Measurements from ENCODE around the gene MAPK4. TPM values are rescaled to one million over a fixed set of nuclear protein-coding genes. Genes with fewer than 3 reads are reported as not detected.

MAPK4 gene
- total RNA-seq, 1 donor from 2014 or later: 0.21 TPM

GRCh38 chr18:50630895-50631294, 71.0 kb downstream of the MAPK4 start:
- Mint-ChIP-seq H3K27ac (ENCODE audit: unreplicated experiment) (no peak overlapping the region), H3K9me3 (ENCODE audit: unreplicated experiment) (no peaks in the 10 kb centered on the region), H3K4me1 (ENCODE audit: unreplicated experiment) (peaks cover 10% of the 10 kb centered on the region), H3K36me3 (ENCODE audit: low read depth, unreplicated experiment) (no peaks in the 10 kb centered on the region), H3K4me3 (ENCODE audit: unreplicated experiment) (no peak overlapping the region), H3K27me3 (ENCODE audit: unreplicated experiment) (peaks cover 2% of the 10 kb centered on the region)
- no peak for DNase-seq (ENCODE audit: low spot score)
- TF ChIP-seq, protein P1, sequence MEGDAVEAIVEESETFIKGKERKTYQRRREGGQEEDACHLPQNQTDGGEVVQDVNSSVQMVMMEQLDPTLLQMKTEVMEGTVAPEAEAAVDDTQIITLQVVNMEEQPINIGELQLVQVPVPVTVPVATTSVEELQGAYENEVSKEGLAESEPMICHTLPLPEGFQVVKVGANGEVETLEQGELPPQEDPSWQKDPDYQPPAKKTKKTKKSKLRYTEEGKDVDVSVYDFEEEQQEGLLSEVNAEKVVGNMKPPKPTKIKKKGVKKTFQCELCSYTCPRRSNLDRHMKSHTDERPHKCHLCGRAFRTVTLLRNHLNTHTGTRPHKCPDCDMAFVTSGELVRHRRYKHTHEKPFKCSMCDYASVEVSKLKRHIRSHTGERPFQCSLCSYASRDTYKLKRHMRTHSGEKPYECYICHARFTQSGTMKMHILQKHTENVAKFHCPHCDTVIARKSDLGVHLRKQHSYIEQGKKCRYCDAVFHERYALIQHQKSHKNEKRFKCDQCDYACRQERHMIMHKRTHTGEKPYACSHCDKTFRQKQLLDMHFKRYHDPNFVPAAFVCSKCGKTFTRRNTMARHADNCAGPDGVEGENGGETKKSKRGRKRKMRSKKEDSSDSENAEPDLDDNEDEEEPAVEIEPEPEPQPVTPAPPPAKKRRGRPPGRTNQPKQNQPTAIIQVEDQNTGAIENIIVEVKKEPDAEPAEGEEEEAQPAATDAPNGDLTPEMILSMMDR (IDR thresholded peaks at IDR 0.05; ENCODE audit: unreplicated experiment): no peak

GRCh38 chr18:50632895-50633515, 73.1 kb downstream of the MAPK4 start:
- no peak overlapping the region for H3K27ac Mint-ChIP-seq (ENCODE audit: unreplicated experiment)
- no peaks in the 10 kb centered on the region for H3K9me3 Mint-ChIP-seq (ENCODE audit: unreplicated experiment)
- DNase-seq (ENCODE audit: low spot score): no peak
- no peak overlapping the region for H3K4me3 Mint-ChIP-seq (ENCODE audit: unreplicated experiment)
- peaks cover 10% of the 10 kb centered on the region for H3K4me1 Mint-ChIP-seq (ENCODE audit: unreplicated experiment)
- no peaks in the 10 kb centered on the region for H3K27me3 Mint-ChIP-seq (ENCODE audit: unreplicated experiment)
- TF ChIP-seq, protein P1 (IDR thresholded peaks at IDR 0.05; ENCODE audit: unreplicated experiment): no peak
- no peaks in the 10 kb centered on the region for H3K36me3 Mint-ChIP-seq (ENCODE audit: low read depth, unreplicated experiment)

DNA sequence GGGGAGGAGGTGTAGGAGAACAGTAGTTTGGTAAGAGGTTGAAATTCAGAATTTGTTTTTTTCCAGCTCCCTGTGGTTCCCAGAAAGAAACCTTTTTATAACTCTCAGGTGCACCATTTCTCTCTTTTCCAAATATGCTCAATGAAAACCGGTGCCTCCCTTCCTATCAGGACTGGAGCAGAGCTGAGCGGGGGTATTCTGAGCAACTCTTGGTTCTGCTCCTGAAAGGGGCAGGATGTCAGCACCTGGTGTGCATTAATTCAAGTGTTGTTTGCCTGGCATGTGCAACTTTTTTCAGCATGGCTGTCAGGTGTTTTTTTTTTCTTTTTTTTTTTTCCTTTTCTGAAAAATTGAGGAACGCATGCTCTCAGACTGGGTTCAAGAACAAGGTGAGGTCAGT, 74.1 kb downstream of the MAPK4 start:
- H3K27ac Mint-ChIP-seq (ENCODE audit: unreplicated experiment): no peak overlapping the region
- no peak for DNase-seq (ENCODE audit: low spot score)
- no peaks in the 10 kb centered on the region for H3K27me3 Mint-ChIP-seq (ENCODE audit: unreplicated experiment)
- no peaks in the 10 kb centered on the region for H3K9me3 Mint-ChIP-seq (ENCODE audit: unreplicated experiment)
- no peaks in the 10 kb centered on the region for H3K36me3 Mint-ChIP-seq (ENCODE audit: low read depth, unreplicated experiment)
- TF ChIP-seq, protein P1 (IDR thresholded peaks at IDR 0.05; ENCODE audit: unreplicated experiment): no peak
- H3K4me3 Mint-ChIP-seq (ENCODE audit: unreplicated experiment): no peak overlapping the region
- H3K4me1 Mint-ChIP-seq (ENCODE audit: unreplicated experiment): peaks cover 10% of the 10 kb centered on the region

DNA sequence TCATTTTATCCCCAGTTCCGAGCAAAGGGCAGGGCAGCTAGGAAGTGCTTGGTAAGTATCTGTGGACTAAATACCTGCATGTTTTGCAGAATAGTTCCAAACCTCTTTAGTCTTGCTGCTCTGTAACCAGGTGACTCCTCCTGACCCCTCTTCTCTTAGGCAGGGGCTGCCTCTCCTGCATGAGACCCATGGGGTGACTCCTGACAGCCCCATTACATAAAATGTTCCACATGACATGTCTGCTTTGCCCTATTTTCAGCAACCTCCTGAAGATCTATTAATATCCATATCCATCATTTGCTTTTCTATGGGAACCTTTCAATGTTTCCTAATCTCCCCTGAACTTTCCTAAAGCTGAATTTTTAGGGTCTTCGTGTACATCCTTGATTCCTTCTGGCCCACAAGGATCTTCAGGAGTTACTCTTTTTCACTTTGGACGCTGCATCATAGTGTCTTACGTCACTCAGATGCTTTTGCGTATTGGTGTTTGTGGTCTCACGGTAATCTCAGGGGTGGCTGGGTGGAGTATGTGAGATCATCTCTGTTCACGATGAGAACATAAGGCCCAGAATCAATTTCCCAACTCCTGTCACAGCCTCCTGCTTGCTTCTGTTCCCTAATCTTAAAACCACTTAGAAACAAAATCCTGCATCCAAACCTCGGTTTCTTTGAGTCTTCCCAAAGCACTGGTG, 76.6 kb downstream of the MAPK4 start:
- no peaks in the 10 kb centered on the region for H3K9me3 Mint-ChIP-seq (ENCODE audit: unreplicated experiment)
- H3K27ac Mint-ChIP-seq (ENCODE audit: unreplicated experiment): no peak overlapping the region
- no peaks in the 10 kb centered on the region for H3K36me3 Mint-ChIP-seq (ENCODE audit: low read depth, unreplicated experiment)
- H3K4me1 Mint-ChIP-seq (ENCODE audit: unreplicated experiment): peaks cover 3% of the 10 kb centered on the region
- no peak overlapping the region for H3K4me3 Mint-ChIP-seq (ENCODE audit: unreplicated experiment)
- H3K27me3 Mint-ChIP-seq (ENCODE audit: unreplicated experiment): no peaks in the 10 kb centered on the region
- TF ChIP-seq, protein P1 (IDR thresholded peaks at IDR 0.05; ENCODE audit: unreplicated experiment): no peak
- DNase-seq (ENCODE audit: low spot score): no peak

Measured in endothelial cell (in vitro differentiated cells).